ENCODE data around the gene RAP1GDS1. TPM values are rescaled to one million over a fixed set of nuclear protein-coding genes. Genes with fewer than 3 reads are reported as not detected.
"Not testable (repeated sequence)": the region's sequence is repeated elsewhere in the genome, so short reads cannot be mapped to it uniquely, and the experiment has no call there.

RAP1GDS1 gene
- total RNA-seq, 2 donors from 2014 or later: 16.7 to 34.6 TPM

GRCh38 chr4:98363431-98363830, 102.2 kb downstream of the RAP1GDS1 start:
- Histone ChIP-seq H3K27me3 (replicated peaks; ENCODE audit: insufficient read depth) (no peaks in the 10 kb centered on the region), H3K36me3 (peaks cover 14% of the 10 kb centered on the region), H3K9me3 (peaks cover 3% of the 10 kb centered on the region), H3K27ac (no peak overlapping the region), H3K4me1 (ENCODE audit: control insufficient read depth in 1 of 2, low read depth in 2 of 2) (no peaks in the 10 kb centered on the region), H3K4me3 (no peak overlapping the region)
- TF ChIP-seq, protein P1, sequence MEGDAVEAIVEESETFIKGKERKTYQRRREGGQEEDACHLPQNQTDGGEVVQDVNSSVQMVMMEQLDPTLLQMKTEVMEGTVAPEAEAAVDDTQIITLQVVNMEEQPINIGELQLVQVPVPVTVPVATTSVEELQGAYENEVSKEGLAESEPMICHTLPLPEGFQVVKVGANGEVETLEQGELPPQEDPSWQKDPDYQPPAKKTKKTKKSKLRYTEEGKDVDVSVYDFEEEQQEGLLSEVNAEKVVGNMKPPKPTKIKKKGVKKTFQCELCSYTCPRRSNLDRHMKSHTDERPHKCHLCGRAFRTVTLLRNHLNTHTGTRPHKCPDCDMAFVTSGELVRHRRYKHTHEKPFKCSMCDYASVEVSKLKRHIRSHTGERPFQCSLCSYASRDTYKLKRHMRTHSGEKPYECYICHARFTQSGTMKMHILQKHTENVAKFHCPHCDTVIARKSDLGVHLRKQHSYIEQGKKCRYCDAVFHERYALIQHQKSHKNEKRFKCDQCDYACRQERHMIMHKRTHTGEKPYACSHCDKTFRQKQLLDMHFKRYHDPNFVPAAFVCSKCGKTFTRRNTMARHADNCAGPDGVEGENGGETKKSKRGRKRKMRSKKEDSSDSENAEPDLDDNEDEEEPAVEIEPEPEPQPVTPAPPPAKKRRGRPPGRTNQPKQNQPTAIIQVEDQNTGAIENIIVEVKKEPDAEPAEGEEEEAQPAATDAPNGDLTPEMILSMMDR (IDR thresholded peaks at IDR 0.05): no peak
- ATAC-seq (ENCODE audit: insufficient number of reproducible peaks, low FRiP score, low read depth) (no peak), DNase-seq (ENCODE audit: low spot score) (no peak)

DNA sequence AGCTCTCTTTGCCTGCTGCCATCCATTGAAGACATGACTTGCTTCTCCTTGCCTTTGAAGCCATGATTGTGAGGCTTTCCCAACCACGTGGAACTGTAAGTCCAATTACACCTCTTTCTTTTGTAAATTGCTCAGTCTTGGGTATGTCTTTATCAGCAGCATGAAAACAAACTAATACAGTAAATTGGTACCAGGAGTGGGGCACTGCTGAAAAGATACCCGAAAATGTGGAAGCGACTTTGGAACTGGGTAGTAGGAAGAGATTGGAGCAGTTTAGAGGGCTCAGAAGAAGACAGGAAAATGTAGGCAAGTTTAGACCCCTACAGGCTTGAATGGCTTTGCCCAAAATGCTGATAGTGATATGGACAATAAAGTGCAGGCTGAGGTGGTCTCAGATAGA, 105.1 kb downstream of the RAP1GDS1 start:
- not testable (repeated sequence) for H3K4me3 ChIP-seq; H3K9me3 ChIP-seq; H3K27ac ChIP-seq; DNase-seq (ENCODE audit: low spot score); H3K4me1 ChIP-seq (ENCODE audit: control insufficient read depth in 1 of 2, low read depth in 2 of 2); ATAC-seq (ENCODE audit: insufficient number of reproducible peaks, low FRiP score, low read depth); H3K27me3 ChIP-seq (replicated peaks; ENCODE audit: insufficient read depth)
- peaks cover 14% of the 10 kb centered on the region for H3K36me3 ChIP-seq

GRCh38 chr4:98368000-98368399, 106.8 kb downstream of the RAP1GDS1 start:
- not testable (repeated sequence) for H3K9me3 ChIP-seq; H3K27me3 ChIP-seq (replicated peaks; ENCODE audit: insufficient read depth); H3K27ac ChIP-seq; ATAC-seq (ENCODE audit: insufficient number of reproducible peaks, low FRiP score, low read depth); H3K4me1 ChIP-seq (ENCODE audit: control insufficient read depth in 1 of 2, low read depth in 2 of 2); DNase-seq (ENCODE audit: low spot score); H3K4me3 ChIP-seq
- H3K36me3 ChIP-seq: peaks cover 14% of the 10 kb centered on the region

DNA sequence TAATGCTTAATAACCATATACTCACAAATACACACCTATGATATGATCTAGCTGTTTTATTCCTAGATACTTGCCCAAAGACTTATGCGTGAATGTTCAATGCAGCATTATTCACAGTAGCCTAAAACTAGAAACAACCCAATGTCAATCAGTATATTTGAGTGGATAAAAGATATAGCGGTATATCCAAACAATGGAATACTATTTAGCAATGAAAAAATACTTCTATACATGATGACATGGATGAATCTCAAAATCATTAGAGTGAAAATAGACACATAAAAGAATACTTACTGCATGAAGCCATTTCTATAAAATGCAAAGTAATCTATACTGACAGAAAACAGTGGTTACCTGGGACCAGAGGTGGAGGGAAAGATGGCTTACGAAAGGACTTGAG, 108.1 kb downstream of the RAP1GDS1 start:
- Histone ChIP-seq H3K4me3 (no peak overlapping the region), H3K9me3 (peaks cover 3% of the 10 kb centered on the region), H3K4me1 (ENCODE audit: control insufficient read depth in 1 of 2, low read depth in 2 of 2) (no peaks in the 10 kb centered on the region), H3K27ac (no peak overlapping the region), H3K27me3 (replicated peaks; ENCODE audit: insufficient read depth) (no peaks in the 10 kb centered on the region), H3K36me3 (peaks cover 14% of the 10 kb centered on the region)
- ATAC-seq (ENCODE audit: insufficient number of reproducible peaks, low FRiP score, low read depth): no peak
- no peak for DNase-seq (ENCODE audit: low spot score)
- TF ChIP-seq, protein P1 (IDR thresholded peaks at IDR 0.05): no peak

GRCh38 chr4:98374643-98375042, 113.5 kb downstream of the RAP1GDS1 start:
- DNase-seq (ENCODE audit: low spot score): no peak
- Histone ChIP-seq H3K36me3 (no peaks in the 10 kb centered on the region), H3K27me3 (replicated peaks; ENCODE audit: insufficient read depth) (no peaks in the 10 kb centered on the region), H3K4me3 (no peak overlapping the region), H3K4me1 (ENCODE audit: control insufficient read depth in 1 of 2, low read depth in 2 of 2) (peaks cover 0 to 10% of the 10 kb centered on the region in 2 donors), H3K27ac (no peak overlapping the region), H3K9me3 (no peaks in the 10 kb centered on the region)
- ATAC-seq (ENCODE audit: insufficient number of reproducible peaks, low FRiP score, low read depth): no peak
- TF ChIP-seq, protein P1 (IDR thresholded peaks at IDR 0.05): no peak

GRCh38 chr4:98377559-98377958, 116.4 kb downstream of the RAP1GDS1 start:
- no peaks in the 10 kb centered on the region for H3K36me3 ChIP-seq
- peaks cover 0 to 10% of the 10 kb centered on the region in 2 donors for H3K4me1 ChIP-seq (ENCODE audit: control insufficient read depth in 1 of 2, low read depth in 2 of 2)
- no peaks in the 10 kb centered on the region for H3K9me3 ChIP-seq
- no peak for DNase-seq (ENCODE audit: low spot score)
- H3K27ac ChIP-seq: no peak overlapping the region
- no peak for ATAC-seq (ENCODE audit: insufficient number of reproducible peaks, low FRiP score, low read depth)
- H3K4me3 ChIP-seq: no peak overlapping the region
- H3K27me3 ChIP-seq (replicated peaks; ENCODE audit: insufficient read depth): no peaks in the 10 kb centered on the region
- TF ChIP-seq, protein P1 (IDR thresholded peaks at IDR 0.05): no peak

Data from thoracic aorta (tissue), 2 donors.